ENCODE data around the gene HBQ1.
"Not testable (repeated sequence)": the region's sequence is repeated elsewhere in the genome, so short reads cannot be mapped to it uniquely, and the experiment has no call there.

HBQ1 gene

DNA sequence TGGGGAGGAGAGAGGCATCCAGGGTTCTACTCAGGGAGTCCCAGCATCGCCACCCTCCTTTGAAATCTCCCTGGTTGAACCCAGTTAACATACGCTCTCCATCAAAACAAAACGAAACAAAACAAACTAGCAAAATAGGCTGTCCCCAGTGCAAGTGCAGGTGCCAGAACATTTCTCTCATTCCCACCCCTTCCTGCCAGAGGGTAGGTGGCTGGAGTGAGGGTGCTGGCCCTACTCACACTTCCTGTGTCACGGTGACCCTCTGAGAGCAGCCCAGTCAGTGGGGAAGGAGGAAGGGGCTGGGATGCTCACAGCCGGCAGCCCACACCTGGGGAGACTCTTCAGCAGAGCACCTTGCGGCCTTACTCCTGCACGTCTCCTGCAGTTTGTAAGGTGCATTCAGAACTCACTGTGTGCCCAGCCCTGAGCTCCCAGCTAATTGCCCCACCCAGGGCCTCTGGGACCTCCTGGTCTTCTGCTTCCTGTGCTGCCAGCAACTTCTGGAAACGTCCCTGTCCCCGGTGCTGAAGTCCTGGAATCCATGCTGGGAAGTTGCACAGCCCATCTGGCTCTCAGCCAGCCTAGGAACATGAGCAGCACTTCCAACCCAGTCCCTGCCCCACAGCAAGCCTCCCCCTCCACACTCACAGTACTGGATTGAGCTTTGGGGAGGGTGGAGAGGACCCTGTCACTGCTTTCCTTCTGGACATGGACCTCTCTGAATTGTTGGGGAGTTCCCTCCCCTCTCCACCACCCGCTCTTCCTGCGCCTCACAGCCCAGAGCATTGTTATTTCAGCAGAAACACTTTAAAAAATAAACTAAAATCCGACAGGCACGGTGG, 6.1 kb upstream of the HBQ1 start:
- TF ChIP-seq, protein P1, sequence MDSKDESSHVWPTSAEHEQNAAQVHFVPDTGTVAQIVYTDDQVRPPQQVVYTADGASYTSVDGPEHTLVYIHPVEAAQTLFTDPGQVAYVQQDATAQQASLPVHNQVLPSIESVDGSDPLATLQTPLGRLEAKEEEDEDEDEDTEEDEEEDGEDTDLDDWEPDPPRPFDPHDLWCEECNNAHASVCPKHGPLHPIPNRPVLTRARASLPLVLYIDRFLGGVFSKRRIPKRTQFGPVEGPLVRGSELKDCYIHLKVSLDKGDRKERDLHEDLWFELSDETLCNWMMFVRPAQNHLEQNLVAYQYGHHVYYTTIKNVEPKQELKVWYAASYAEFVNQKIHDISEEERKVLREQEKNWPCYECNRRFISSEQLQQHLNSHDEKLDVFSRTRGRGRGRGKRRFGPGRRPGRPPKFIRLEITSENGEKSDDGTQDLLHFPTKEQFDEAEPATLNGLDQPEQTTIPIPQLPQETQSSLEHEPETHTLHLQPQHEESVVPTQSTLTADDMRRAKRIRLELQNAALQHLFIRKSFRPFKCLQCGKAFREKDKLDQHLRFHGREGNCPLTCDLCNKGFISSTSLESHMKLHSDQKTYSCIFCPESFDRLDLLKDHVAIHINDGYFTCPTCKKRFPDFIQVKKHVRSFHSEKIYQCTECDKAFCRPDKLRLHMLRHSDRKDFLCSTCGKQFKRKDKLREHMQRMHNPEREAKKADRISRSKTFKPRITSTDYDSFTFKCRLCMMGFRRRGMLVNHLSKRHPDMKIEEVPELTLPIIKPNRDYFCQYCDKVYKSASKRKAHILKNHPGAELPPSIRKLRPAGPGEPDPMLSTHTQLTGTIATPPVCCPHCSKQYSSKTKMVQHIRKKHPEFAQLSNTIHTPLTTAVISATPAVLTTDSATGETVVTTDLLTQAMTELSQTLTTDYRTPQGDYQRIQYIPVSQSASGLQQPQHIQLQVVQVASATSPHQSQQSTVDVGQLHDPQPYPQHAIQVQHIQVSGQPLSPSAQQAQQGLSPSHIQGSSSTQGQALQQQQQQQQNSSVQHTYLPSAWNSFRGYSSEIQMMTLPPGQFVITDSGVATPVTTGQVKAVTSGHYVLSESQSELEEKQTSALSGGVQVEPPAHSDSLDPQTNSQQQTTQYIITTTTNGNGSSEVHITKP (tag by site-specific recombination; IDR thresholded peaks at IDR 0.05): peak; percentile 33; the same call in 1 of the 2 replicates
- TF ChIP-seq GLIS1 (tag by site-specific recombination; IDR thresholded peaks at IDR 0.05): peak; percentile 61
- peak; percentile 33 for TF ChIP-seq ZNF341 (tag by site-specific recombination; IDR thresholded peaks at IDR 0.05; ENCODE audit: low read depth)
- TF ChIP-seq ZBTB17 (tag by site-specific recombination; IDR thresholded peaks at IDR 0.05): 0 out of 2 replicates have a peak, but pooled peaks have one; percentile 28
- peak; percentile 89 for TF ChIP-seq ZNF600 (tag by site-specific recombination; IDR thresholded peaks at IDR 0.05)
- TF ChIP-seq ZIC2 (tag by site-specific recombination; IDR thresholded peaks at IDR 0.05): 0 out of 2 replicates have a peak, but pooled peaks have one; percentile 13
- 0 out of 2 replicates have a peak, but pooled peaks have one; percentile 25 for TF ChIP-seq GLIS2 (tag by site-specific recombination; IDR thresholded peaks at IDR 0.05)
- TF ChIP-seq, protein P2, sequence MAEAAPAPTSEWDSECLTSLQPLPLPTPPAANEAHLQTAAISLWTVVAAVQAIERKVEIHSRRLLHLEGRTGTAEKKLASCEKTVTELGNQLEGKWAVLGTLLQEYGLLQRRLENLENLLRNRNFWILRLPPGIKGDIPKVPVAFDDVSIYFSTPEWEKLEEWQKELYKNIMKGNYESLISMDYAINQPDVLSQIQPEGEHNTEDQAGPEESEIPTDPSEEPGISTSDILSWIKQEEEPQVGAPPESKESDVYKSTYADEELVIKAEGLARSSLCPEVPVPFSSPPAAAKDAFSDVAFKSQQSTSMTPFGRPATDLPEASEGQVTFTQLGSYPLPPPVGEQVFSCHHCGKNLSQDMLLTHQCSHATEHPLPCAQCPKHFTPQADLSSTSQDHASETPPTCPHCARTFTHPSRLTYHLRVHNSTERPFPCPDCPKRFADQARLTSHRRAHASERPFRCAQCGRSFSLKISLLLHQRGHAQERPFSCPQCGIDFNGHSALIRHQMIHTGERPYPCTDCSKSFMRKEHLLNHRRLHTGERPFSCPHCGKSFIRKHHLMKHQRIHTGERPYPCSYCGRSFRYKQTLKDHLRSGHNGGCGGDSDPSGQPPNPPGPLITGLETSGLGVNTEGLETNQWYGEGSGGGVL (tag by site-specific recombination; IDR thresholded peaks at IDR 0.05): peak; percentile 86
- TF ChIP-seq, protein P3, sequence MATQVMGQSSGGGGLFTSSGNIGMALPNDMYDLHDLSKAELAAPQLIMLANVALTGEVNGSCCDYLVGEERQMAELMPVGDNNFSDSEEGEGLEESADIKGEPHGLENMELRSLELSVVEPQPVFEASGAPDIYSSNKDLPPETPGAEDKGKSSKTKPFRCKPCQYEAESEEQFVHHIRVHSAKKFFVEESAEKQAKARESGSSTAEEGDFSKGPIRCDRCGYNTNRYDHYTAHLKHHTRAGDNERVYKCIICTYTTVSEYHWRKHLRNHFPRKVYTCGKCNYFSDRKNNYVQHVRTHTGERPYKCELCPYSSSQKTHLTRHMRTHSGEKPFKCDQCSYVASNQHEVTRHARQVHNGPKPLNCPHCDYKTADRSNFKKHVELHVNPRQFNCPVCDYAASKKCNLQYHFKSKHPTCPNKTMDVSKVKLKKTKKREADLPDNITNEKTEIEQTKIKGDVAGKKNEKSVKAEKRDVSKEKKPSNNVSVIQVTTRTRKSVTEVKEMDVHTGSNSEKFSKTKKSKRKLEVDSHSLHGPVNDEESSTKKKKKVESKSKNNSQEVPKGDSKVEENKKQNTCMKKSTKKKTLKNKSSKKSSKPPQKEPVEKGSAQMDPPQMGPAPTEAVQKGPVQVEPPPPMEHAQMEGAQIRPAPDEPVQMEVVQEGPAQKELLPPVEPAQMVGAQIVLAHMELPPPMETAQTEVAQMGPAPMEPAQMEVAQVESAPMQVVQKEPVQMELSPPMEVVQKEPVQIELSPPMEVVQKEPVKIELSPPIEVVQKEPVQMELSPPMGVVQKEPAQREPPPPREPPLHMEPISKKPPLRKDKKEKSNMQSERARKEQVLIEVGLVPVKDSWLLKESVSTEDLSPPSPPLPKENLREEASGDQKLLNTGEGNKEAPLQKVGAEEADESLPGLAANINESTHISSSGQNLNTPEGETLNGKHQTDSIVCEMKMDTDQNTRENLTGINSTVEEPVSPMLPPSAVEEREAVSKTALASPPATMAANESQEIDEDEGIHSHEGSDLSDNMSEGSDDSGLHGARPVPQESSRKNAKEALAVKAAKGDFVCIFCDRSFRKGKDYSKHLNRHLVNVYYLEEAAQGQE (tag by site-specific recombination; IDR thresholded peaks at IDR 0.05): peak; percentile 93
- POLR2A ChIA-PET: interaction anchor here (0.6 kb wide), 1 partner anchor 71 kb away, joined by 3 read pairs; no protein-coding TSS in a partner anchor
- CTCF ChIA-PET: interaction anchor here (0.7 to 1.2 kb wide), 2 partner anchors 77 to 188 kb away, joined by 3 read pairs; no protein-coding TSS in a partner anchor
- not testable (repeated sequence) for H3K36me3 ChIP-seq (ENCODE audit: control insufficient read depth in 2 of 2, insufficient read depth in 1 of 2, low read length in 2 of 2); H3K9me3 ChIP-seq (ENCODE audit: control insufficient read depth, insufficient read depth, low read depth, low read length); H3K4me1 ChIP-seq (ENCODE audit: control insufficient read depth, insufficient read depth, low read length); H3K4me3 ChIP-seq (ENCODE audit: low read depth, low read length); H3K27ac ChIP-seq (ENCODE audit: extremely low read depth, low read depth, low read length)

DNA sequence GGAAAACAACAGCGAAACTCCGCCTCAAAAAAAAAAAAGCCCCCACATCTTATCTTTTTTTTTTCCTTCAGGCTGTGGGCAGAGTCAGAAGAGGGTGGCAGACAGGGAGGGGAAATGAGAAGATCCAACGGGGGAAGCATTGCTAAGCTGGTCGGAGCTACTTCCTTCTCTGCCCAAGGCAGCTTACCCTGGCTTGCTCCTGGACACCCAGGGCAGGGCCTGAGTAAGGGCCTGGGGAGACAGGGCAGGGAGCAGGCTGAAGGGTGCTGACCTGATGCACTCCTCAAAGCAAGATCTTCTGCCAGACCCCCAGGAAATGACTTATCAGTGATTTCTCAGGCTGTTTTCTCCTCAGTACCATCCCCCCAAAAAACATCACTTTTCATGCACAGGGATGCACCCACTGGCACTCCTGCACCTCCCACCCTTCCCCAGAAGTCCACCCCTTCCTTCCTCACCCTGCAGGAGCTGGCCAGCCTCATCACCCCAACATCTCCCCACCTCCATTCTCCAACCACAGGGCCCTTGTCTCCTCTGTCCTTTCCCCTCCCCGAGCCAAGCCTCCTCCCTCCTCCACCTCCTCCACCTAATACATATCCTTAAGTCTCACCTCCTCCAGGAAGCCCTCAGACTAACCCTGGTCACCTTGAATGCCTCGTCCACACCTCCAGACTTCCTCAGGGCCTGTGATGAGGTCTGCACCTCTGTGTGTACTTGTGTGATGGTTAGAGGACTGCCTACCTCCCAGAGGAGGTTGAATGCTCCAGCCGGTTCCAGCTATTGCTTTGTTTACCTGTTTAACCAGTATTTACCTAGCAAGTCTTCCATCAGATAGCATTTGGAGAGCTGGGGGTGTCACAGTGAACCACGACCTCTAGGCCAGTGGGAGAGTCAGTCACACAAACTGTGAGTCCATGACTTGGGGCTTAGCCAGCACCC, 5.0 kb upstream of the HBQ1 start:
- Histone ChIP-seq H3K9me3 (ENCODE audit: control insufficient read depth, insufficient read depth, low read depth, low read length) (no peaks in the 10 kb centered on the region), H3K4me1 (ENCODE audit: control insufficient read depth, insufficient read depth, low read length) (0 out of 2 replicates have a peak, but pooled peaks cover 2% of the 10 kb centered on the region), H3K36me3 (ENCODE audit: control insufficient read depth in 2 of 2, insufficient read depth in 1 of 2, low read length in 2 of 2) (no peaks in the 10 kb centered on the region), H3K27ac (ENCODE audit: extremely low read depth, low read depth, low read length) (no peak overlapping the region), H3K4me3 (ENCODE audit: low read depth, low read length) (no peak overlapping the region)
- POLR2A ChIA-PET: interaction anchor here (0.6 to 0.7 kb wide), 4 partner anchors 16 to 177 kb away, joined by 3 to 4 read pairs (median 4); partner anchors contain the start of gene AXIN1
- TF ChIP-seq ZNF335 (tag by site-specific recombination; conservative IDR thresholded peaks at IDR 0.05) (peak; percentile 39), PRDM1 (tag by site-specific recombination; IDR thresholded peaks at IDR 0.05) (0 out of 2 replicates have a peak, but pooled peaks have one; percentile 36), TRIM28 (IDR thresholded peaks at IDR 0.05; ENCODE audit: borderline replicate concordance, low read length) (no peak), SP2 (tag by site-specific recombination; IDR thresholded peaks at IDR 0.05) (0 out of 2 replicates have a peak, but pooled peaks have one; percentile 7), ZNF623 (tag by site-specific recombination; IDR thresholded peaks at IDR 0.05) (peak; percentile 36; the same call in 1 of the 2 replicates), ZIC2 (tag by site-specific recombination; IDR thresholded peaks at IDR 0.05) (no peak), EGR2 (tag by site-specific recombination; IDR thresholded peaks at IDR 0.05; ENCODE audit: low read depth) (peak; percentile 64), ZNF19 (tag by site-specific recombination; IDR thresholded peaks at IDR 0.05; ENCODE audit: low read depth) (no peak), ZNF341 (tag by site-specific recombination; IDR thresholded peaks at IDR 0.05; ENCODE audit: low read depth) (peak; percentile 70)
- TF ChIP-seq, protein P4, sequence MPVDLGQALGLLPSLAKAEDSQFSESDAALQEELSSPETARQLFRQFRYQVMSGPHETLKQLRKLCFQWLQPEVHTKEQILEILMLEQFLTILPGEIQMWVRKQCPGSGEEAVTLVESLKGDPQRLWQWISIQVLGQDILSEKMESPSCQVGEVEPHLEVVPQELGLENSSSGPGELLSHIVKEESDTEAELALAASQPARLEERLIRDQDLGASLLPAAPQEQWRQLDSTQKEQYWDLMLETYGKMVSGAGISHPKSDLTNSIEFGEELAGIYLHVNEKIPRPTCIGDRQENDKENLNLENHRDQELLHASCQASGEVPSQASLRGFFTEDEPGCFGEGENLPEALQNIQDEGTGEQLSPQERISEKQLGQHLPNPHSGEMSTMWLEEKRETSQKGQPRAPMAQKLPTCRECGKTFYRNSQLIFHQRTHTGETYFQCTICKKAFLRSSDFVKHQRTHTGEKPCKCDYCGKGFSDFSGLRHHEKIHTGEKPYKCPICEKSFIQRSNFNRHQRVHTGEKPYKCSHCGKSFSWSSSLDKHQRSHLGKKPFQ (tag by site-specific recombination; IDR thresholded peaks at IDR 0.05): no peak
- TF ChIP-seq, protein P5, sequence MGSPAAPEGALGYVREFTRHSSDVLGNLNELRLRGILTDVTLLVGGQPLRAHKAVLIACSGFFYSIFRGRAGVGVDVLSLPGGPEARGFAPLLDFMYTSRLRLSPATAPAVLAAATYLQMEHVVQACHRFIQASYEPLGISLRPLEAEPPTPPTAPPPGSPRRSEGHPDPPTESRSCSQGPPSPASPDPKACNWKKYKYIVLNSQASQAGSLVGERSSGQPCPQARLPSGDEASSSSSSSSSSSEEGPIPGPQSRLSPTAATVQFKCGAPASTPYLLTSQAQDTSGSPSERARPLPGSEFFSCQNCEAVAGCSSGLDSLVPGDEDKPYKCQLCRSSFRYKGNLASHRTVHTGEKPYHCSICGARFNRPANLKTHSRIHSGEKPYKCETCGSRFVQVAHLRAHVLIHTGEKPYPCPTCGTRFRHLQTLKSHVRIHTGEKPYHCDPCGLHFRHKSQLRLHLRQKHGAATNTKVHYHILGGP (tag by site-specific recombination; IDR thresholded peaks at IDR 0.05): no peak
- CTCF ChIA-PET: interaction anchor here (1.1 to 1.2 kb wide), 3 partner anchors 55 to 78 kb away, joined by 3 read pairs; no protein-coding TSS in a partner anchor
